ENCODE data around the gene SCAF8. TPM values are rescaled to one million over a fixed set of nuclear protein-coding genes. Genes with fewer than 3 reads are reported as not detected.

Gene SCAF8
- total RNA-seq, 1 experiment from 2014 or later: 49.5 TPM

DNA sequence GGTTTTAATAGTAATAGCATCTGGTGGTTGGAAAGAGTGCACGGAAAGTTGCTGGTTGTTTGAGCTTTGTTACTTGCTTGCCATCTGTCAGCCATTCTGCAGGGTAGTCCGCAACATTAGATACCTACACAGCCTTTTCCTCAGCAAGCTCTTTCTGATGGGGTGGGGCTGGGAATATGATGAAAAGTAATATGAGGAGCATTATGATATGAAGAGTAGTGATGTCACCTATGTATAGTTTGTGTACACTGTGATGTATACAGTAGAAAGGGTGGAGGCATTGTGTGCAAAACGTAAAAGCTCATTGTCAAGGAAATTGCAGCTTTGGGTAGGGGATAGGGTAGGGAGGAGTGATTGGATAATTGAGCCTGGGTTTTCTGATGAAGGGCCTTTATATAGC, 16.1 kb downstream of the SCAF8 start:
- DNase-seq (ENCODE audit: low spot score): no peak
- no peak for TF ChIP-seq EZH2 (IDR thresholded peaks at IDR 0.05; ENCODE audit: borderline replicate concordance, low read depth, low read length, poor library complexity, severe bottlenecking)
- TF ChIP-seq, protein P1, sequence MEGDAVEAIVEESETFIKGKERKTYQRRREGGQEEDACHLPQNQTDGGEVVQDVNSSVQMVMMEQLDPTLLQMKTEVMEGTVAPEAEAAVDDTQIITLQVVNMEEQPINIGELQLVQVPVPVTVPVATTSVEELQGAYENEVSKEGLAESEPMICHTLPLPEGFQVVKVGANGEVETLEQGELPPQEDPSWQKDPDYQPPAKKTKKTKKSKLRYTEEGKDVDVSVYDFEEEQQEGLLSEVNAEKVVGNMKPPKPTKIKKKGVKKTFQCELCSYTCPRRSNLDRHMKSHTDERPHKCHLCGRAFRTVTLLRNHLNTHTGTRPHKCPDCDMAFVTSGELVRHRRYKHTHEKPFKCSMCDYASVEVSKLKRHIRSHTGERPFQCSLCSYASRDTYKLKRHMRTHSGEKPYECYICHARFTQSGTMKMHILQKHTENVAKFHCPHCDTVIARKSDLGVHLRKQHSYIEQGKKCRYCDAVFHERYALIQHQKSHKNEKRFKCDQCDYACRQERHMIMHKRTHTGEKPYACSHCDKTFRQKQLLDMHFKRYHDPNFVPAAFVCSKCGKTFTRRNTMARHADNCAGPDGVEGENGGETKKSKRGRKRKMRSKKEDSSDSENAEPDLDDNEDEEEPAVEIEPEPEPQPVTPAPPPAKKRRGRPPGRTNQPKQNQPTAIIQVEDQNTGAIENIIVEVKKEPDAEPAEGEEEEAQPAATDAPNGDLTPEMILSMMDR (conservative IDR thresholded peaks at IDR 0.05; ENCODE audit: low read depth, low read length): no peak
- no TSS peak for BruUV-seq (replicated peaks)
- Histone ChIP-seq H3K4me3 (ENCODE audit: low read depth, low read length, poor library complexity, severe bottlenecking) (no peak overlapping the region), H3K27me3 (replicated peaks; ENCODE audit: insufficient read depth, low read depth, low read length, poor library complexity) (no peaks in the 10 kb centered on the region), H3K36me3 (ENCODE audit: insufficient read depth, low read length, poor library complexity, severe bottlenecking) (no peaks in the 10 kb centered on the region), H3K27ac (ENCODE audit: low read depth, low read length, poor library complexity, severe bottlenecking) (no peak overlapping the region), H3K4me1 (ENCODE audit: insufficient read depth, low read length, poor library complexity, severe bottlenecking) (no peaks in the 10 kb centered on the region), H3K9me3 (ENCODE audit: low read depth, low read length, poor library complexity, severe bottlenecking) (no peaks in the 10 kb centered on the region)
- intact Hi-C loops (cut with micrococcal nuclease; ENCODE audit: unreplicated experiment): no loop called here
- CTCF ChIA-PET: no interaction called here
- POLR2A ChIA-PET (ENCODE audit: low non-redundant PET): no interaction called here

DNA sequence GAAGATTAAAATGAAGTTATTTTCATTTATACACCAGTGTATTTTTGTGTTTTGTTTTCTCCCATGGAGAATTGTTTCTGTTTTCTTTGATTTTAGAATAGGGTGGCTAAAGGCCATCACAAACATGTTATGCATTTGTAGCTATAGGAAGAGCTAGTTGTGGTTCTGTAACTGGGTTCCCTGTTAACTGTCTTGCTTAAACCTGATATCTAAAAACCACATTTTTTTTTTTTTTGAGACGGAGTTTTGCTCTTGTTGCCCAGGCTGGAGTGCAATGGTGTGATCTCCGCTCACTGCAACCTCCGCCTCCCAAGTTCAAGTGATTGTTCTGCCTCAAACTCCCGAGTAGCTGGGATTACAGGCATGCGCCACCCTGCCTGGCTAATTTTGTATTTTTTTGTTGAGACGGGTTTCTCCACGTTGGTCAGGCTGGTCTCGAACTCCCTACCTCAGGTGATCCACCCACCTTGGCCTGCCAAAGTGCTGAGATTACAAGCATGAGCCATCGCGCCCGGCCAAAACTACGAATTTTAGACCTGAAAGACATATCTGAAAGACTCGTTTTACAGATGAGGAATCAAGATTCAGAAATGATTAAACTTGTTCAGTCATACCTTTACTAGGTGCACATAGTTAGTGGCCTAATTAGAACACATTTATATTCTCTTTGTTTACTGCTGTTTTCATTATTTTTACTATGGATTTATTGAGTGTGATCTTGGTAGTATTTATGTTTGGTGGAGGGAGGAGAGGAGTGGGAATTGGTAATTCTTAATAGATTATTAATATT, 18.0 kb downstream of the SCAF8 start:
- Histone ChIP-seq H3K9me3 (ENCODE audit: low read depth, low read length, poor library complexity, severe bottlenecking) (no peaks in the 10 kb centered on the region), H3K27ac (ENCODE audit: low read depth, low read length, poor library complexity, severe bottlenecking) (no peak overlapping the region), H3K4me1 (ENCODE audit: insufficient read depth, low read length, poor library complexity, severe bottlenecking) (peaks cover 4% of the 10 kb centered on the region), H3K4me3 (ENCODE audit: low read depth, low read length, poor library complexity, severe bottlenecking) (no peak overlapping the region), H3K36me3 (ENCODE audit: insufficient read depth, low read length, poor library complexity, severe bottlenecking) (no peaks in the 10 kb centered on the region), H3K27me3 (replicated peaks; ENCODE audit: insufficient read depth, low read depth, low read length, poor library complexity) (no peaks in the 10 kb centered on the region)
- ChIA-PET POLR2A (ENCODE audit: low non-redundant PET) (no interaction called here), CTCF (no interaction called here)
- intact Hi-C loops (cut with micrococcal nuclease; ENCODE audit: unreplicated experiment): no loop called here
- no peak for TF ChIP-seq EZH2 (IDR thresholded peaks at IDR 0.05; ENCODE audit: borderline replicate concordance, low read depth, low read length, poor library complexity, severe bottlenecking)
- TF ChIP-seq, protein P1 (conservative IDR thresholded peaks at IDR 0.05; ENCODE audit: low read depth, low read length): no peak
- DNase-seq (ENCODE audit: low spot score): no peak
- BruUV-seq (replicated peaks): no TSS peak

DNA sequence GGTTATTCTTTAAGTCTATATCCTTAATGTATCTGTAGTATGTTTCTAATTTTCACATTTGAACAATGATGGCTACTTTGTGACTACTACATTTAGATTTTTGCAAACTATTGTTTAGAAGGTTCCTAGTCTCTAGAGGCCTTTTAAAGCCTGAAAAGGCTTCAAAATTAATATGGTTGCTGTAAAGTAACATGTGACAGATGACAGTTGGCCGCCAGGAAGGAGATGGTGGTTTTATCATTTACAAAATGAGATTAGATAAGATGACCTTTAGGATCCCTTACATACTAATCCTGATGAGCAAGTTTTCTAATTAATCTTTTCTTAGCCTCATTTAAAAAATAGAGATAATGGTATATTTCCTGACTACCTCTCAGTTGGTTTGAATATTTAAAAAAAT, 18.8 kb downstream of the SCAF8 start:
- intact Hi-C loops (cut with micrococcal nuclease; ENCODE audit: unreplicated experiment): no loop called here
- Histone ChIP-seq H3K4me1 (ENCODE audit: insufficient read depth, low read length, poor library complexity, severe bottlenecking) (peaks cover 4% of the 10 kb centered on the region), H3K9me3 (ENCODE audit: low read depth, low read length, poor library complexity, severe bottlenecking) (no peaks in the 10 kb centered on the region), H3K27ac (ENCODE audit: low read depth, low read length, poor library complexity, severe bottlenecking) (no peak overlapping the region), H3K4me3 (ENCODE audit: low read depth, low read length, poor library complexity, severe bottlenecking) (no peak overlapping the region), H3K27me3 (replicated peaks; ENCODE audit: insufficient read depth, low read depth, low read length, poor library complexity) (no peaks in the 10 kb centered on the region), H3K36me3 (ENCODE audit: insufficient read depth, low read length, poor library complexity, severe bottlenecking) (no peaks in the 10 kb centered on the region)
- DNase-seq (ENCODE audit: low spot score): no peak
- ChIA-PET POLR2A (ENCODE audit: low non-redundant PET) (no interaction called here), CTCF (no interaction called here)
- BruUV-seq (replicated peaks): no TSS peak
- TF ChIP-seq, protein P1 (conservative IDR thresholded peaks at IDR 0.05; ENCODE audit: low read depth, low read length): no peak
- TF ChIP-seq EZH2 (IDR thresholded peaks at IDR 0.05; ENCODE audit: borderline replicate concordance, low read depth, low read length, poor library complexity, severe bottlenecking): no peak

Data from A673 (cell line).